GM13976 (cell line): Measurements from ENCODE around the gene C10orf105.

Source experiments
- DNase-seq: peaks from one replicate; pipeline ENCODE4 v3.0.0; 2012; ENCODE audit warnings: low spot score
- CTCF ChIP-seq: IDR thresholded peaks from 2 replicates; pipeline ENCODE4 v1.5.1; 2012; ENCODE audit warnings: borderline replicate concordance, mild to moderate bottlenecking; ENCODE audit not compliant: insufficient read depth; ENCODE audit errors: extremely low read depth, missing control alignments, control extremely low read depth
- in situ Hi-C: fragments of 300-500 bp; cut with MboI; formaldehyde crosslinking; loops from one replicate; pipeline ENCODE4 v1.12.0; 2022; ENCODE audit warnings: low sequenced_read_pairs, mixed read lengths, inconsistent platforms; ENCODE audit not compliant: unreplicated experiment

The C10orf105 gene

GRCh38 chr10:71727738-71728737 lies 8.5 kb upstream of the C10orf105 start:
- no peak for TF ChIP-seq CTCF
- DNase-seq: peak; percentile 78
- in situ Hi-C loops: no loop called here

GRCh38 chr10:71727105-71727737 lies 7.6 kb upstream of the C10orf105 start:
- no peak for TF ChIP-seq CTCF
- DNase-seq: peak; percentile 73
- in situ Hi-C loops: no loop called here

- no peak for DNase-seq
- in situ Hi-C loops: no loop called here
- TF ChIP-seq CTCF: no peak
Measured at GRCh38 chr10:71726580-71727104, 7.1 kb upstream of the C10orf105 start.

- in situ Hi-C loops: no loop called here
- no peak for TF ChIP-seq CTCF
- DNase-seq: peak; percentile 69
Measured at GRCh38 chr10:71725998-71726579, 6.5 kb upstream of the C10orf105 start.

- TF ChIP-seq CTCF: no peak
- in situ Hi-C loops: no loop called here
- DNase-seq: no peak
Measured at GRCh38 chr10:71725249-71725648, 5.7 kb upstream of the C10orf105 start.

- in situ Hi-C loops: no loop called here
- no peak for DNase-seq
- no peak for TF ChIP-seq CTCF
Measured at GRCh38 chr10:71724539-71724938, 5.0 kb upstream of the C10orf105 start.
